M059J (cell line): Measurements from ENCODE around the gene SHISA5. TPM values are rescaled to one million over a fixed set of nuclear protein-coding genes. Genes with fewer than 3 reads are reported as not detected.
A peak's percentile ranks its signal among the peaks of the same experiment; 100 is the strongest.
"Not testable (repeated sequence)": the region's sequence is repeated elsewhere in the genome, so short reads cannot be mapped to it uniquely, and the experiment has no call there.

Experiments used
- DNase-seq: peaks from one replicate; pipeline ENCODE4 v3.0.0-alpha.2; 2012; ENCODE audit warnings: low read depth
- total RNA-seq: library from RNA; depleted of rRNA; stranded (reverse); fragments of >200 nt; shearing (Covaris generic); gene quantifications from 2 replicates; pipeline ENCODE4 v1.2.3, GENCODE V29; 2014

The SHISA5 gene
- total RNA-seq, 1 experiment from 2014 or later, result 311 TPM

DNA sequence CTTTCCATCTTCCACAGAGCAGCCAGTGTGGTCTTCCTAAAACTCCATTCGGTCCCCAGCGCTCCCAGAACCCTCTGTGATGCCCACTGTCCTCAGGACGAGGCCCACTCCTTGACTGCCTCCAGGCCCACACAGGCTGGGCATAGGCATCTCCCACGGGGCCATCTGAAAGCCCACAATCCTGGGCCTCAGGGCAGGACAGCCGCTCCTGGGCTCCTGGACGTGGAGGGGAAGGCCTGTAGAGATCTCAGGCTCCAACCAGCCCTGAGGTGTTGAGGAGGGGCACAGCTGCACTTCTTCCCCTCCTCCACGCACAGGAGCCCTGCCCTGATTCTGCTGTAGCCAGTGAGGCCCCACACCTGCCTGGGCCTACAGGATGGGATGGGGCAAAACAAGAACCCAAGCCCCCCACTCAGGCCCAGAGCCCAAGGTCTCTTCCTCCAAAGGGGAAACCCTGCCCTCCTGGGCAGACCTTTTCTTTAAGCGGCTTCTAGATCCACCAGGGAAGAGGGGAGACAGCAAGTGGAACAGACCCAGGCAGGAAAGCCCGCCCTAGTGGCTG, 25.9 kb downstream of the SHISA5 start:
- DNase-seq, result no peak

DNA sequence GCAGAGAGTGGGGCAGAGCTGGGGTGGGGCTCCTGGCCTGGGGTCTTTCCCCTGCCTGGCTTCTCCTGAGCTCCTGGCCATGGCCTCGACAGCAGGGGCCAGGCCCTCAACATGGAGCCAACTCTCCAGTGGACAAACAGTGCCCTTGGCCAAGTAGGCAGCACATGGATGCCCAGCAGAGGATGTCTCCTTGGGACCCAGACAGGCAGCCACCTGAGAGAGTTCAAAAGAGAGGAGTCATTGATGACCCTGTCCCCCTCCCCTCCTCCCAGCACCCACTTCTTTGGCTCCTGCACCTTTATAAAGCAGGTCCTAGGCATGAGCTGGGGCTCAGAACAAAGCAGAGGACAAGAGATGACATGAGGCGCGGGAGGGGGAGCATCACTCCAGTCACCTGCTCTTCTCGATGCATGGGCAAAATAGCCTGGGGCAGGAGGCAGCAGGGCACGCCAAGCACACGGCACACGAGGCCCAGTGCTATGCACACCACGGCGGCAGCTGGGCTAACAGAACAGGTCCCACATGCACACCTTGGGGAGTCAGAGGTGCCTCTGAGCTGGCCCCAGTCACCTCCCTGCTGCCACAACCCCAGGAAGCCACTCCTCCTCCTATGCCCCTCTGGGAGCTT, 27.4 kb downstream of the SHISA5 start:
- DNase-seq, result no peak

DNA sequence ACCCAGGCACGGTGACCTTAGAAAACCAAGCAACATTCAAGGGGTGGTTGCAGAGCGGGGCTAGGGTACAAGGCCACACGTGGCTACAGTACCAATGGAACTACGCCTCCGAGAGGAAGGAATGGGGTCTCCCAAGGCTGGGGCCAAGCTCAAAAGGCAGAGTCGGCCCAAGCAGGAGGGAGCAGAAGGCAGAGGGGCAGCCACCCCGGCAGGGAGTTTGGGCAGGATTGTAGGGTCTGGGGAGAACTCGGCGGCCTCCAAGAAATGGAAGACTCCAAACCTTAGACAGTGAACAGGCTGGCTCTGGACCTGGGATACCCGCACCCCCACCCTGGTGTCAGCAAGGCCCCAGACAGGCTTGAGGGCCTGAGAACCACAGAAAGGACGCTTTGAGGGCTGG, 28.8 kb downstream of the SHISA5 start:
- no peak for DNase-seq

DNA sequence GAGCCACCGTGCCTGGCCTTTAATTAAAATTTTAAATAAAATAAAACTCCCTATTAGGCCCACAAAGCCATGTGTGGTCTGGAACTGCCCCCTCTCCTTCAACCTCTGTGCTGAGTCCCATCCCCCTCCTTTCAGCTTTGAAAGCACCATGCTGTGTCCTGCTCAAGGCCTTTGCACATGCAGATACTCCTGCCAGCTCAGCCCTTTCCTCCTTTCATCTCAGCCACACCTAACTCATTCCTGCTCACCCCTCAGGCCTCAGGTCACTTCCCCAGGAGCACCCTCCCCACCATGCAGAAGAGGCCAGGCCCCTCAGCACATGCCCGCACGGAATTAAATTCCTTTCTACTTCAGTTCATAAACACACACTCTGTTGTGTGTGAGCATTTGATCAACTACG, 29.4 kb downstream of the SHISA5 start:
- DNase-seq, result no peak

DNA sequence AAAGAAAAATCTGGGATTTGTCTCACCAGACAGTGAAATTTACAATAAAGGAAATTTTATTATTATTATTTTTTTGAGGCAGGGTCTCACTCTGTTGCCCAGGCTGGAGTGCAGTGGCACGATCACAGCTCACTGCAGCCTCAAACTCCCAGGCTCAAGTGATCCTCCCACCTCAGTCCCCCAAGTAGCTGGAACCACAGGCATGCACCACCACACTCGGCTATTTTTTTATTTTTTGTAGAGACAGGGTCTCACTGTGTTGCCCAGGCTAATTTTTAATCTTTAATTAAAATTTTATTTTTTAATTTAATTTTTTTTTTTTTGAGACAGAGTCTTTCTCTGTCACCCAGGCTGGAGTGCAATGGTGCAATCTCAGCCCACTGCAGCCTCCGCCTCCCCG, 29.9 kb downstream of the SHISA5 start:
- not testable (repeated sequence) for DNase-seq

DNA sequence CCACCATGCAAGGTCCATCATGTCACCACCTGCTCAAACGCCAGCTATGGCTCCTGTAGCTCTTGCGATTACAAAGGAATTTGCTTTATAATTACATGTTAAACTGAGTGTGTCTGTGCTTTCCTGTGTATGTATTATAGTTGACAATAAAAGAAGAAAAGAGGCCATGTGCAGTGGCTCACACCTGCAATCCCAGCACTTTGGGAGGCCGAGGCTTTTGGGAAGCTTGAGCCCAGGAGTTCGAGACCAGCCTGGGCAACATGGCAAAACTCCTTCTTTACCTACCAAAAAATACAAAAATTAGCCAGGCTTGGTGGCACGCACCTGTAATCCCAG, 30.4 kb downstream of the SHISA5 start:
- DNase-seq, result no peak

DNA sequence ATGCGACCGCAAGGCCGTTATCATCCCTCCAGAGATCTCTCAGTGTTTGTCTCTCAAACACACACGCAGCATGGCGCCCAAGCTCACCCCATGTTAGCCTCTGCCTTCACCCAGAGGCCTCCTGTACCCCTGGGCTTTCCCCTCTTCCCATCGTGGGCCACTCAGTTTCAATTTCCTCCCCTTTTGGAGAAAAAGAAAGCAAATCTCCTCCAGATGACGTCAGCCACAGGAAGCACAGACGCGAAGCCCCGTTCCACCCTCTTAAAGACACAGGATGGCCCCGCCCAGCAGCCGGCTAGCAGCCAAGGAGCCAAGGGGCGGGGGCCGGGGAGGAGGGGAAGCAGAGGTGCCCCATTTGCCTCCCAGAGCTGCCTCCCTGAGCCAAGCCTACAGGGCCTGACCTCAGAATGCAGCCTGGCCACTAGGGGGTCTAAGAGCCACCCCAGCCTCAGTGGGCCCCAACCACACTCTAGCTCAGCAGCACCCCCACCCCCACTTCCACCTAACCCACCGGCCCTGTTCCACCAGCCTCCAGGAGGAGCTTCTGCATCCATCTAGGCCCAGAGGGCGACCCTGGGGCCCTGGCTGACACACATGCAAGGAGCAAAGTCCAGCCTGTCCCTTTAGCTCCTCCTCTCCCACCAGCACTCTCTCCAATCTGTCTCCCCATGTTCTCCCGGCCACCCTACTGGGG, 30.9 kb downstream of the SHISA5 start:
- peak; percentile 96 for DNase-seq

DNA sequence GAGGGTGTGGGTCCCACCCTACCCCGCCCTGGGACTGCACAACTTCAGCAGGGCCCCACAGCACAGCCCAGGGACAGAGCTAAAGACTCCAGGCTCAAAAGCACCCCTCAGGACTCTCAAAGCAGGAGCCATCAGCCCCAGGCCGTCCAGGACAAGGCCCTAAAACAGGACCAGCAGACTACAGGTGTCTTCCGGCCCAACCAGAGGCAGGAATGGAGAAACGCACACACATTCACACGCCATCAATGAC, 31.4 kb downstream of the SHISA5 start:
- no peak for DNase-seq

DNA sequence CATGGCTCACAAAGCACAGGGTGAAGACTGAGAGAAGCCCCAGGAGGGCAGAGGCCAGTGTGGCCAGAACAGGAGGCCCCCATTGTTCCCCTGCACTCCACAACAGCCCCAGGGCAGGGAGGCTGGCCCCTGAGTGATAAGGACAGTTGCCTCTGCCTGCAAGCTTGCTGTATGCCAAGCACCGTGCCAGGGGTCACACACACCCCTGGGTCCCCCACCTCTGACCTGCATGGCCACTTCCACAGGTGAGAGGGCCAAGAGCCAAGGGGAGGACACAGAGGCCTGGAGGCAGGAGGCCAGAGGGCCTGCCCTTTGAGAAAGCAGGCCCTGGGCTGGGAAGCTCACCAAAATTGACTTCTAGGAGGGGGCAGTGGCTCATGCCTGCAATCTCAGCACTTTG, 33.7 kb downstream of the SHISA5 start:
- DNase-seq, result no peak

DNA sequence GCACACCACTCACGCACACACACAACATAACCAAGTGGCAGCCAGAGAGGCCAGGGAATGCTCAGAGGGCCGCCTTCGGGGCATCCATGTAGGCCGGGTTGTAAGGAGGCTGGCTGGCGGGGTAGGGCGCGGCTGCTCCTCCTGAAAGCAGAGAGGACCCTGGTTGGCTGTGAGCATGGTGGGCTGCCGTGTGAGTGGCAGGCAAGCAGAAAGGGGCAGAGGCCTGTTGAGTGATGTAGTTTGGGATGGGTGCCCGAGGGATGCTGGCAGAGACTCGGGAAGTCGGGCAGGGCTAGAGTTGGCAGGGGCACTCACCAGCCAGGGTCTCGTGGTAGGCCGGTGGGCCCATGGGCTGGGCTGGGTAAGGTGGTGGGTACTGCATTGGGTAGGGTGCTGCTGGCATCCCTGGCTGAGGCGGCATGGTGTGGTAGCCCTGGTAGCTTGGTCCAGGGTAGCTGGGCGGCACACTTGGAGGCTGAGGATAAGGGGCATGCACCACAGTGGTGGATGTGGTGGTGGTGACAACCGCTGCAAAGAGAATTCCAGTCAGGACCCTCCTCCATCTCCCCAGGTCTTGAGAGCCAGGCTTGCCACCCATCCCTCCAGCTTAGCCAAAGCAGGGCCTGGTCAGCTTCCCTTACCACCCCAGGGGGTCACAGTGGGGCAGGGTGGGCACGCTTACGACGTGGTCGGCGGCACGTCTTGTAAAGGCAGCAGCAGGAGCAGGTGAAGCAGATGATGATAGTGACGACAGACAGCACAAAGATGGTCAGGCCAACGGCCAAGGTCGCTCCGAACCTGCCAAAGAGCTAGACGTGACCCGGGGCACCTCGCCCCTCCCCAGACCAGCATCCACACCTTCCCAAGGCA, 34.7 kb downstream of the SHISA5 start:
- peak; percentile 28 for DNase-seq

DNA sequence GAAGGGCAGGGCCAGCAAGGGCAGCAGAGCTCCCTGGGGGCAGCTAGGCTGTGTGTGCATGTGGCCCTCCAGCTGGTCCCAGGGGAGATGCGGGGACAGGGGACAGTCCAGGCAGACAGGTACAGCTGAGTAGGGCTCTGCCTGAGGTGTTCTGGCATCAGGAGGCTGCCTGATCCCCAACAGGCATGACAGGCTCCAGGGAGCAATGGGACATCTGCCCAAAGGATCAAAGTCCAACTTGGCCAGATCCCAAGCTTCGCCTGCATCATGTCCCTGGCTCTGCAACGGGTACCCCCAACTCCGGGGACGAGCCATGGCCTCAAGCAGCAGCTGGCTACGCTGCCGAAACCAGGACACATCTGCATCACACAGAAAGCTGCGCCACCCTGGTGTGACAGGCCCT, 35.6 kb downstream of the SHISA5 start:
- no peak for DNase-seq

DNA sequence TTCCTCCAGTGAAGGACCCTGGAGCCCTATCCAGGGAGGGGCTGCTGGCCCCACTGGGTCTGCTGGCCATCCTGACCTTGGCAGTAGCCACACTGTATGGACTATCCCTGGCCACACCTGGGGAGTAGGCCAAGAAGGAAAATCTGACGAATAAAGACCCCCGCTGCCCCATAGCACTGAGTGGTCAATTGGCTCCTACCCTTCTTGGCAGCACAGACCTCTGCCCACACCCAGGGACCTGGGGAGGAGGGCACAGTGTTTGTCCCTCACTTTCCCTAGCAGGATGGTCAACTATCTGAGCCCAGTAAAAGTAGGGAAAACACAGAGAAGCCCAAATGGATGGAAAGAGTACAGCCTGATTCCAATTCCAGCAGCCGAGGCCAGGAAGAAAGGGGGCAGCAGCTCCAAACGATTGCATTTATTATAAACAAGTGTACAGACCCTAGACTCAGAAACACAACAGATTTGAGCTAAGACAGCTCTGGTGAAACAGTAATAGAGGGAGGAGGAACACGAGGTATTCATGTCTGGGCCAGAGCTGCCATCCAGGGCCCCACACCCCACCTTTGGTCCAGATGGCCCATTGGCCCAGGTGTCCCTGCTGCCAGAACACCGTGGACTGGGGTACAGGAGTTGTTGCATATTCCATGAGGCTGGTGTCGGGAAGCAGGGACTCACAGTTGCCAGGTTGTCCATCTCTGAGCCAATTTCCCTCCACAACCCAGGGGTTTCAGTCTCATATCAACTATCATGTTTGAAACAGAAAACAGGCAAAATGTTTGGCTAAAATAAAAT, 36.3 kb downstream of the SHISA5 start:
- no peak for DNase-seq

DNA sequence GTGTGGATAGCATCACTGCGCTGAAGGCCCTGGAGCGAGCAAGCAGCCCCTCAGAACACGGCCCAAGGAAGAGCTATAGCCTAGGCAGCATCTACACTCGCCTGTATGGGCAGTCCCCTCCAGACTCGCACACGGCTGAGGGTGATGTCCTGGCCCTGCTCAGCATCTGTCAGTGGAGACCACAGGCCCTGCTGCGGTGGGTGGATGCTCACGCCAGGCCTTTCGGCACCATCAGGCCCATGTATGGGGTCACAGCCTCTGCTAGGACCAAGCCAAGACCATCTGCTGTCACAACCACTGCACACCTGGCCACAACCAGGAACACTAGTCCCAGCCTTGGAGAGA, 36.9 kb downstream of the SHISA5 start:
- DNase-seq, result no peak

DNA sequence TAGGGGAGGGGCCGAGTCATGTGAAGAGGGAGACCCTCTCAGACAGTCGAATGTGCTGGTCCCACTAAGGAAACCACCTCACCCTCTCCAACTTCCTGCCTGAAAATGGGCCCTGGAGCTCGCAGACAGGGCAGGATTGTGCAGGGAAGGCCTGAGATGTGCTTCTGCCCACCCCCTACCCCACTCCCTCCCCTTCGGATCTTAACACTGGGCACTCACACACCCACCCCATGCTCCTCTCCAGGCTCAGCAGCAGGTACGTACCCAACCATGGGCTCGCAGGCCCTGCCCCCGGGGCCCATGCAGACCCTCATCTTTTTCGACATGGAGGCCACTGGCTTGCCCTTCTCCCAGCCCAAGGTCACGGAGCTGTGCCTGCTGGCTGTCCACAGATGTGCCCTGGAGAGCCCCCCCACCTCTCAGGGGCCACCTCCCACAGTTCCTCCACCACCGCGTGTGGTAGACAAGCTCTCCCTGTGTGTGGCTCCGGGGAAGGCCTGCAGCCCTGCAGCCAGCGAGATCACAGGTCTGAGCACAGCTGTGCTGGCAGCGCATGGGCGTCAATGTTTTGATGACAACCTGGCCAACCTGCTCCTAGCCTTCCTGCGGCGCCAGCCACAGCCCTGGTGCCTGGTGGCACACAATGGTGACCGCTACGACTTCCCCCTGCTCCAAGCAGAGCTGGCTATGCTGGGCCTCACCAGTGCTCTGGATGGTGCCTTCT, 37.4 kb downstream of the SHISA5 start:
- peak; percentile 43 for DNase-seq

DNA sequence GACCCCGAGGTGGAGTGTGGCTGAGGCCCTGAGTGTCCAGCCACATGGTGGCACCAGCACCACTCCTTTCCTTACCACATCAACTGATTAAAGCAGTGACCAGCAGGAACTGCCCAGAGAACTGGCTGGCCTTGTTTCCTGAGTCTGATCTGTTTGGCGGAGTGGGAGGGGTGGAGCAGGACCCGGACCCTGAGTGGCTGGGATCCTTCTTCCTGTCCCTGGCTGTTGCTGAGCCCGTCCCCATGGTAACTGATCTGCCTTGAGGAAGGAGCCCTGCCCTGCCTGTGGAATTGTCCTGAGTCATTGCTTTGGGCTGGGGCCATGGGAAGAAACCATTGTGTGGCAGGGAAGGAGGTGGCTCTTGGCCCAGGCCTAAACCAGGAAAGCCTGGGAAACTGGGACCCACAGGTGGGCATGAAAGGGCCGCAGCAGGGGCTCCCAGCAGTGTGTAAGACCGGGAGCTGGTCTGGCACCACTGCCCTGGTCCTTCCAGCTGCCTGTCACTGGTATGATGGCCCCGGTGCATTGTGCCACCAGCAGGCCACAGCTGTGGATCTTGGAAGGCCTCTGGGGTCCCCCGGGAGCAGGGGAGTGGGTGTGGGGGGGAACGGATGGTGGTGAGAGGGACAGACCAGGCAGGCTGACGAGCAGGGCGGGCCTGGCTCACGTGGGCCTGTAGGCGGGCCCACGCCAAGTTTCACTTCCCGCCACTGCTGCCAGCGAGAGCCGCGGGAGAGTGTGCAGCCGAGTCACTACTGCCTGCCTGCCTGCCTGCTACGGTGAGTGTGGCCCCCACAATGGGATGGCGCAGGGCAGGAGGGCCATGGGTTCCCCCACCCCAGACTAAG, 38.2 kb downstream of the SHISA5 start:
- DNase-seq, result peak; percentile 100

DNA sequence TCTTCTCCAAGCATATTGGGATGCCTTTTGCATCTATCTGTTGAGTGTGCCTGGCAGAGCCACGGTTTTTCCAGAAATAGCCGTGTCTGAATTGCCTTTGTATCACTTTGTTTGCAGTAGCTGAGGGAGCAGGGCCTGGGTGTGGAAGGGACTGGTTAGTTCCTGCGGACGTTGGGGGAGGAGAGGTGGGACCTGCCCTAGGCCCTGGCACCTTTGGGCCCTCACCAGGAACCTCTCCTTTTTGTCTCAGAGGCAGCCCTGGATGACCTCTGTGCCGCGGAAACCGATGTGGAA, 38.8 kb downstream of the SHISA5 start:
- no peak for DNase-seq

DNA sequence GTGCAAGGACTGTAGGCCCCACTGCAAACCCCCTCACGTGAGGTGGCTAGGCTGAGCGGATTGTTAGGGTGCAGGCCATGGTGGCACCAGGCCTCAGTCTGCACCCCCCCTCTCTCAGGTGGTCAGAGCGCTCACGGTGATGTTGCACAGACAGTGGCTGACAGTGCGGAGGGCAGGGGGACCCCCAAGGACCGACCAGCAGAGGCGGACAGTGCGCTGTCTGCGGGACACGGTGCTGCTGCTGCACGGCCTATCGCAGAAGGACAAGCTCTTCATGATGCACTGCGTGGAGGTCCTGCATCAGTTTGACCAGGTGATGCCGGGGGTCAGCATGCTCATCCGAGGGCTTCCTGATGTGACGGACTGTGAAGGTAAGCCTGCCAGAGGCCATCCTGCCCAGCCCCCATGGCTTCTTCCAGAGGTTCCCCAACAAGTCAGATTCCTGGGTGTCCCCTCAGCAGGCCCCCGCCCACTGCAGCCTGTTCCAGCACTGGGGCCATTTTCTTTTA, 39.2 kb downstream of the SHISA5 start:
- no peak for DNase-seq

DNA sequence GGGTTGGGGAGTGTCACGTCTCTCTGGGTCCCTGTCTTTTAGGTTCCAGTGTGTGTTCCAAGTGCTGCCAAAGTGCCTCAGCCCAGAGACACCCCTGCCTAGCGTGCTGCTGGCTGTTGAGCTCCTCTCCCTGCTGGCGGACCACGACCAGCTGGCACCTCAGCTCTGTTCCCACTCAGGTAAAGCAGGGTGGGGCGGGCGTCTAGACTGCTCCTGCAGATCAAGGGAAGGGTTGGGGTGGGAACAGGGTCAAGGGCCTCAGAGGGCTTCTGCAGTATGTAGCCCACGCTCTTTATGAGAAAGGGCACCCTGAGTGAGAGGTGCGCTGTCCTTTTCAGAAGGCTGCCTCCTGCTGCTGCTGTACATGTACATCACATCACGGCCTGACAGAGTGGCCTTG, 40.3 kb downstream of the SHISA5 start:
- DNase-seq, result no peak

DNA sequence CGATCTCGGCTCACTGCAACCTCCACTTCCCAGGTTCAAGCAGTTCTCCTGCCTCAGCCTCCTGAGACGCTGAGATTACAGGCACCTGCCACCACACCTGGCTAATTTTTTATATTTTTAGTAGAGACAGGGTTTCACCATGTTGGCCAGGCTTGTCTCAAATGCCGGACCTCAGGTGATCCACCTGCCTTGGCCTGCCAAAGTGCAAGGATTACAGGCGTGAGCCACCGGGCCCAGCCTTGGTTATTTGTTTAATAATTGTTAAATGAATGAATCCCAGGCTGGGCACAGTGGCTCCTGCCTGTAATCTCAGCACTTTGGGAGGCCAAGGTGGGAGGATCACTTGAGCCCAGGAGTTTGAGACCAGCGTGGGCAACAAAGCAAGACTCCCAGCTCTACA, 42.2 kb downstream of the SHISA5 start:
- not testable (repeated sequence) for DNase-seq

DNA sequence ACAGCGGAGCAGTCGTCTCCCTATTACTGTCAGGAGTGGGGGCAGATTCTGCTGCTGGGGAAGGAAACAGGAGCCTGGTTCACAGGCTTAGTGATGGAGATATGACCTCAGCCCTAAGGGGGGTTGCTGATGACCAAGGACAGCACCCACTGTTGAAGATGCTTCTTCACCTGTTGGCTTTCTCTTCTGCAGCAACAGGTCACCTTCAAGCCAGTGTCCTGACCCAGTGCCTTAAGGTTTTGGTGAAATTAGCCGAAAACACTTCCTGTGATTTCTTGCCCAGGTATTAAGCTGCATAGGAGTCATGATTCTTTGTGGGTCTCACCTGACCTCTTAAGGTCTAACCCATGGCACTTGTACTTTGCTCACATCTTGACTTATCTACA, 43.5 kb downstream of the SHISA5 start:
- DNase-seq, result no peak
